Small intestine (tissue), 7 donors: ENCODE data around the gene CARD14. TPM values are rescaled to one million over a fixed set of nuclear protein-coding genes. Genes with fewer than 3 reads are reported as not detected.

Experiments used
- DNase-seq, 2 donors: peaks; one replicate each; pipeline versions ENCODE4 v3.0.0 to v3.0.0-alpha.2; 2013
- FAIRE-seq: peaks from 2 replicates; lab custom pipeline; 2012; peaks lifted over from hg19 to GRCh38; lab: Jason Lieb, UNC
- H3K27ac ChIP-seq, 3 donors: one replicate each; pipeline ENCODE4 v1.5.1; 2013; ENCODE audit warnings: low read length in 2 of 3, mild to moderate bottlenecking in 2 of 3, control low read depth in 1 of 3, inconsistent platforms in 1 of 3, low read depth in 1 of 3, moderate library complexity in 1 of 3
- H3K27me3 ChIP-seq, 3 donors: one replicate each; pipeline ENCODE4 v1.6.1; 2013; ENCODE audit warnings: low read length in 3 of 3, inconsistent platforms in 1 of 3; ENCODE audit not compliant: control insufficient read depth in 3 of 3, insufficient read depth in 3 of 3
- H3K36me3 ChIP-seq, 3 donors: one replicate each; pipeline ENCODE4 v1.6.1; 2013; ENCODE audit warnings: low read length in 3 of 3, inconsistent platforms in 1 of 3, low read depth in 1 of 3, mild to moderate bottlenecking in 1 of 3, moderate library complexity in 1 of 3; ENCODE audit not compliant: control insufficient read depth in 3 of 3, insufficient read depth in 2 of 3
- H3K4me1 ChIP-seq, 3 donors: one replicate each; pipeline ENCODE4 v1.6.1; 2013; ENCODE audit warnings: low read length in 2 of 3, inconsistent platforms in 1 of 3, low read depth in 1 of 3, mild to moderate bottlenecking in 1 of 3, moderate library complexity in 1 of 3; ENCODE audit not compliant: control insufficient read depth in 3 of 3, insufficient read depth in 2 of 3
- H3K4me3 ChIP-seq, 3 donors: one replicate each; pipeline ENCODE4 v1.5.1; 2013; ENCODE audit warnings: low read length in 3 of 3, control low read depth in 1 of 3, inconsistent platforms in 1 of 3, low read depth in 1 of 3, mild to moderate bottlenecking in 1 of 3, moderate library complexity in 1 of 3
- H3K9me3 ChIP-seq, 2 donors: one replicate each; pipeline ENCODE4 v1.6.1; 2013; ENCODE audit warnings: low read depth in 1 of 2, low read length in 1 of 2; ENCODE audit not compliant: control insufficient read depth in 2 of 2, insufficient read depth in 1 of 2
- WGBS, 3 donors: extraction: QIAGEN DNeasy Blood & Tissue Kit; methylation state at CpG; one replicate each; pipeline ENCODE4 v1.1.7; 2013; 5-methylcytosine and 5-hydroxymethylcytosine counted together
- polyA plus RNA-seq, 4 donors: library from polyadenylated mRNA; stranded (reverse) in 3 of 4; unstranded in 1 of 4; fragments of 200-250 nt in 3 of 4; fragments of 120-200 nt in 1 of 4; gene quantifications; one replicate each; pipeline versions ENCODE4 v1.2.1 to v1.2.3, GENCODE V29; 2013
- donor health status: healthy with polysubstance abuse.
- donor health status: control.
- donor health status: control.
- donor health status: Bipolar disorder and iron deficiency.
- donor health status: healthy.

Gene CARD14
- polyA plus RNA-seq, 4 donors = 0.81 to 3.1 (median 1.5) TPM

- no peak for DNase-seq
- no peaks in the 10 kb centered on the region for H3K9me3 ChIP-seq
- FAIRE-seq = no peak
- H3K27ac ChIP-seq = no peak overlapping the region
- WGBS, 3 donors = 84 to 96% (median 91%) methylated on average over 11 of the region's 11 CpGs
- H3K36me3 ChIP-seq = peaks cover 0 to 73% (median 0%) of the 10 kb centered on the region in 3 donors
- H3K27me3 ChIP-seq = no peaks in the 10 kb centered on the region
- no peak overlapping the region for H3K4me3 ChIP-seq
- H3K4me1 ChIP-seq = peaks cover 0 to 17% (median 3%) of the 10 kb centered on the region in 3 donors
Observed at GRCh38 chr17:80223838-80224497, 54.1 kb downstream of the CARD14 start.

DNA sequence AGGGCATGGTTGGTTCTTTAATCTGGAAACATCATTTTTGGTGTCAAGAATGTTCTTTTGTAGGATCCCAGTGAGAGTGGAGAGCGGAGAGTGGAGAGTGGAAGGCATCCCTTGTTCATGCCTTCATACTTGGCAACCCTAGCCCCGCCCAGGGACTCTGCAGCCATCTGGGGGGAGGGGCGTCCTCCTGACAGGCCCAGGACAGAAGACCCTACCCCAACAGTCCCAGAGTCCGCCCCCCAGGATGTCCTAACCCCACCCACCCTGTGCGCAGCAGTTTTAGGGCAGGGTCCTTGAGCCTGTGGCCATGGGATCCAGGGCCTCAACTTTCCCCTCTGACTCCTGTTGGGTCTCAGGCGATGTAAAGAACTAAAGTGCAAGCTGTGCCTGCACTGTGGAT is 54.9 kb downstream of the CARD14 start:
- H3K4me3 ChIP-seq = no peak overlapping the region
- H3K27ac ChIP-seq = no peak overlapping the region
- H3K27me3 ChIP-seq = no peaks in the 10 kb centered on the region
- no peaks in the 10 kb centered on the region for H3K9me3 ChIP-seq
- peaks cover 0 to 79% (median 0%) of the 10 kb centered on the region in 3 donors for H3K36me3 ChIP-seq
- FAIRE-seq (no peak), DNase-seq (no peak)
- peaks cover 0 to 13% (median 3%) of the 10 kb centered on the region in 3 donors for H3K4me1 ChIP-seq
- WGBS, 3 donors = 83 to 89% (median 85%) methylated on average over 6 of the region's 6 CpGs

DNA sequence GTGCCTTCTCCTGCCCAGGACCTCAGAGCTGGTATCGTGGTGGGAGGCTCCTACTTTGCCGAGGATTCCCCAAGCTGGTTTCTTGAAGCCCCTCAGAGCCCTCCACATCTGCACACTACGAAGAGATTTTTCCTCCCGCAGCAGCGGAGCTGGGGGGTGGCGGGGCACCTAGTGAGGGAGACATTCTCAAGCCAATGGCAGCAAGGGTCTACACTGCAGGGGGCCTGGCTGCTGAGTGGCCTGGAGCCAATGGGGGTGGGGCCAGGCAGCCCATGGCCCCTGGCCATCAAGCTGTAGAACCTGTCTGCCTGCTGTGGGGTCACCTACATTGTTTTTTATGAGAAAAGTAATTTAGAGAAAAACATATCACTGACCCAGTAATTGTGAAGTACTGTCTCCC is 55.4 kb downstream of the CARD14 start:
- Histone ChIP-seq H3K9me3 (no peaks in the 10 kb centered on the region), H3K36me3 (peaks cover 0 to 82% (median 0%) of the 10 kb centered on the region in 3 donors), H3K4me3 (no peak overlapping the region), H3K27me3 (no peaks in the 10 kb centered on the region), H3K27ac (no peak overlapping the region), H3K4me1 (peaks cover 0 to 13% (median 3%) of the 10 kb centered on the region in 3 donors)
- DNase-seq (no peak), FAIRE-seq (no peak)
- WGBS, 3 donors = 91 to 94% (median 93%) methylated on average over 6 of the region's 6 CpGs

- Histone ChIP-seq H3K9me3 (peaks cover 0 to 2% of the 10 kb centered on the region in 2 donors), H3K27me3 (no peaks in the 10 kb centered on the region), H3K27ac (no peak overlapping the region), H3K4me3 (no peak overlapping the region), H3K4me1 (peaks cover 0 to 6% (median 0%) of the 10 kb centered on the region in 3 donors), H3K36me3 (peaks cover 0 to 79% (median 0%) of the 10 kb centered on the region in 3 donors)
- DNase-seq (no peak), FAIRE-seq (no peak)
- WGBS, 3 donors = 95 to 96% (median 96%) methylated on average over 4 of the region's 4 CpGs
Observed at GRCh38 chr17:80227156-80227555, 57.3 kb downstream of the CARD14 start.

- Histone ChIP-seq H3K9me3 (peaks cover 0 to 5% of the 10 kb centered on the region in 2 donors), H3K4me1 (peaks cover 0 to under 1% (median 0%) of the 10 kb centered on the region in 3 donors), H3K36me3 (peaks cover 0 to 77% (median 0%) of the 10 kb centered on the region in 3 donors), H3K27ac (no peak overlapping the region), H3K27me3 (no peaks in the 10 kb centered on the region), H3K4me3 (no peak overlapping the region)
- 94 to 96% (median 94%) methylated on average over 11 of the region's 11 CpGs for WGBS, 3 donors
- FAIRE-seq (no peak), DNase-seq (no peak)
Observed at GRCh38 chr17:80227666-80228065, 57.8 kb downstream of the CARD14 start.

DNA sequence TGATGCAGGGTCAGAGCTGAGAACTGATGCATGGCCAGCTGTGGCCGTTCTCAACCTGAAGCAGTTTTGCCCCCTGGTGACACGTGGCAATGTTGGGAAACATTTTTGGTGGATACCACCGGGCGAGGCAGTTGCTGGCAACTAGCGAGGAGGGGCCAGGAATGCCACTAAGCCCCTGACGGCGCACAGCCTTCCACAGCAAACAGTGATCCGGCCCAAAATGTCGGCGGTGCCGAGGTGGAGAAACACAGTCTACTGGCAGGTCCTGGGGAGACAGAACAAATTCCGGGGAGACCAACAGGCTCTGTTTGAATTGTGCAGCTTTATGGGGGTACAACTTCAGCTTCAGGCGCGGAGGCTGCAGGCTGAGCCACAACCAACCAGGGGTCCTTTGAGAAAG is 58.6 kb downstream of the CARD14 start:
- no peak overlapping the region for H3K4me3 ChIP-seq
- WGBS, 3 donors = 93 to 95% (median 94%) methylated on average over 14 of the region's 14 CpGs
- H3K9me3 ChIP-seq = peaks cover 0 to 12% of the 10 kb centered on the region in 2 donors
- no peaks in the 10 kb centered on the region for H3K27me3 ChIP-seq
- H3K36me3 ChIP-seq = peaks cover 0 to 76% (median 2%) of the 10 kb centered on the region in 3 donors
- no peak for DNase-seq
- H3K4me1 ChIP-seq = no peaks in the 10 kb centered on the region
- H3K27ac ChIP-seq = no peak overlapping the region
- no peak for FAIRE-seq

- Histone ChIP-seq H3K4me1 (no peaks in the 10 kb centered on the region), H3K36me3 (peaks cover 0 to 76% (median 5%) of the 10 kb centered on the region in 3 donors), H3K9me3 (peaks cover 0 to 16% of the 10 kb centered on the region in 2 donors), H3K27me3 (no peaks in the 10 kb centered on the region), H3K4me3 (no peak overlapping the region), H3K27ac (no peak overlapping the region)
- FAIRE-seq = no peak
- DNase-seq = no peak
- WGBS, 3 donors = 89 to 96% (median 91%) methylated on average over 4 of the region's 4 CpGs
Observed at GRCh38 chr17:80229011-80229410, 59.2 kb downstream of the CARD14 start.

GRCh38 chr17:80232438-80232837 is 62.6 kb downstream of the CARD14 start:
- no peak overlapping the region for H3K27ac ChIP-seq
- no peaks in the 10 kb centered on the region for H3K27me3 ChIP-seq
- H3K9me3 ChIP-seq = peaks cover 0 to 16% of the 10 kb centered on the region in 2 donors
- no peak overlapping the region for H3K4me3 ChIP-seq
- H3K36me3 ChIP-seq = peaks cover 3 to 71% (median 9%) of the 10 kb centered on the region in 3 donors
- H3K4me1 ChIP-seq = no peaks in the 10 kb centered on the region
- DNase-seq (no peak), FAIRE-seq (no peak)
- 93 to 97% (median 95%) methylated on average over 1 of the region's 1 CpG for WGBS, 3 donors
